Adrenal gland (tissue), 12 donors: ENCODE data around the gene CFAP90. TPM values are rescaled to one million over a fixed set of nuclear protein-coding genes. Genes with fewer than 3 reads are reported as not detected.

ENCODE experiments used
- DNase-seq, 7 donors: peaks; one replicate each; pipeline ENCODE4 v3.0.0-alpha.2; 2019 to 2020
- H3K27ac ChIP-seq, 5 donors: fragments of 200-600 bp; sonication (generic) in 4 of 5; 1 replicate in 3 of 5; 2 replicates in 2 of 5; pipeline versions ENCODE4 v1.5.1 to v1.8.0; 2016 to 2020; ENCODE audit warnings: mild to moderate bottlenecking in 1 of 5
- H3K27me3 ChIP-seq: fragments of 200-600 bp; 2 replicates; pipeline ENCODE4 v1.8.0; 2021
- H3K36me3 ChIP-seq, 2 donors: fragments of 200-600 bp; replicated peaks in 1 of 2; 1 replicate in 1 of 2; 2 replicates in 1 of 2; pipeline versions ENCODE4 v1.5.1 to v1.8.0; 2018 to 2022
- H3K4me1 ChIP-seq, 2 donors: fragments of 200-600 bp; replicated peaks in 1 of 2; 1 replicate in 1 of 2; 2 replicates in 1 of 2; pipeline versions ENCODE4 v1.5.1 to v1.8.0; 2018 to 2021
- H3K4me3 ChIP-seq, 4 donors: fragments of 200-600 bp; sonication (generic) in 3 of 4; one replicate each; pipeline ENCODE4 v1.5.1; 2016 to 2018
- H3K9me3 ChIP-seq, 3 donors: fragments of 200-600 bp; sonication (generic) in 1 of 3; replicated peaks in 1 of 3; 1 replicate in 2 of 3; 2 replicates in 1 of 3; pipeline versions ENCODE4 v1.5.1 to v1.8.0; 2016 to 2021
- CTCF ChIP-seq, 6 experiments: fragments of 450-650 bp in 4 of 6; fragments of 200-600 bp in 2 of 6; sonication (generic) in 1 of 6; IDR thresholded peaks; 1 replicate in 5 of 6; 2 replicates in 1 of 6; pipeline versions ENCODE4 v1.5.1 to v1.8.0; 2016 to 2021; ENCODE audit warnings: antibody characterized with exemption in 6 of 6, mild to moderate bottlenecking in 2 of 6, moderate library complexity in 1 of 6
- POLR2A ChIP-seq, 2 donors: fragments of 450-650 bp; IDR thresholded peaks; one replicate each; pipeline ENCODE4 v1.6.1; 2017; ENCODE audit warnings: antibody characterized with exemption in 2 of 2, mild to moderate bottlenecking in 2 of 2, moderate library complexity in 1 of 2
- WGBS, 4 donors: extraction: QIAGEN DNeasy Blood & Tissue Kit in 2 of 4; methylation state at CpG; one replicate each; pipeline versions ENCODE4 v1.1.5 to v1.1.7; 2013 to 2017; 5-methylcytosine and 5-hydroxymethylcytosine counted together
- intact Hi-C, 2 donors: fragments of 100-400 bp; cut with DNase I; formaldehyde crosslinking; loops; one replicate each; pipeline versions ENCODE4 v1.14.1 to v1.15.0; 2022 to 2023
- polyA plus RNA-seq, 3 donors: library from polyadenylated mRNA; stranded (reverse); fragments of 200-250 nt in 2 of 3; fragments of 350-450 nt in 1 of 3; fragmentation: Illumina TruSeq in 1 of 3; extraction: RNeasy Lipid Tissue Mini Kit (QIAGEN cat#74804) in 1 of 3; gene quantifications; one replicate each; pipeline ENCODE4 v1.2.3, GENCODE V29; 2013 to 2014
- total RNA-seq, 9 donors: library from RNA; depleted of rRNA in 4 of 9; stranded (reverse); fragments of >200 nt in 4 of 9; fragments of 120-200 nt in 1 of 9; fragmentation: NEBNext Ultra II Directional in 1 of 9; extraction: Animal tissue kit (Norgen Biotek cat#: 25700) in 1 of 9; gene quantifications; one replicate each; pipeline versions ENCODE4 v1.1.0 to v1.2.4, GENCODE V29; 2013 to 2023
- donor health status: healthy with polysubstance abuse.
- donor health status: Bipolar disorder and iron deficiency.
- donor health status: DM: yes; HTN: yes; CAD: no.
- donor health status: DM: no; HTN: no; CAD: no.
- donor health status: DM: no; HTN: no; CAD: no.
- donor health status: DM: yes; HTN: yes; CAD: no.

The CFAP90 gene
- total and polyA plus RNA-seq, 12 donors = 0.11 to 1.3 (median 0.39) TPM; not detected in 3

GRCh38 chr5:7888901-7889300, 38.0 kb upstream of the CFAP90 start:
- H3K27ac ChIP-seq = no peak overlapping the region
- no peaks in the 10 kb centered on the region for H3K9me3 ChIP-seq
- no peaks in the 10 kb centered on the region for H3K4me1 ChIP-seq
- WGBS, 4 donors = 93 to 97% (median 95%) methylated on average over 9 of the region's 9 CpGs
- peaks cover 0 to 56% of the 10 kb centered on the region in 2 donors for H3K36me3 ChIP-seq
- DNase-seq = no peak
- no peak overlapping the region for H3K4me3 ChIP-seq
- TF ChIP-seq POLR2A (IDR thresholded peaks at IDR 0.05) (no peak), CTCF (IDR thresholded peaks at IDR 0.05) (no peak)
- intact Hi-C loops = no loop called here
- H3K27me3 ChIP-seq = no peaks in the 10 kb centered on the region

- TF ChIP-seq CTCF (IDR thresholded peaks at IDR 0.05) = peak; percentile 45 to 61 (median 52)
- no peak for TF ChIP-seq POLR2A (IDR thresholded peaks at IDR 0.05)
- Histone ChIP-seq H3K27ac (no peak overlapping the region), H3K27me3 (no peaks in the 10 kb centered on the region), H3K36me3 (peaks cover 0 to 58% of the 10 kb centered on the region in 2 donors), H3K9me3 (no peaks in the 10 kb centered on the region), H3K4me3 (no peak overlapping the region), H3K4me1 (no peaks in the 10 kb centered on the region)
- DNase-seq = no peak
- intact Hi-C loops = no loop called here
- WGBS, 4 donors = 64 to 72% (median 70%) methylated on average over 7 of the region's 7 CpGs
These were observed 36.0 kb upstream of the CFAP90 start for GRCh38 chr5:7886849-7887475.

GRCh38 chr5:7884491-7885267, 33.7 kb upstream of the CFAP90 start:
- H3K4me1 ChIP-seq = no peaks in the 10 kb centered on the region
- 79 to 82% (median 81%) methylated on average over 5 of the region's 5 CpGs for WGBS, 4 donors
- H3K27me3 ChIP-seq = no peaks in the 10 kb centered on the region
- H3K9me3 ChIP-seq = no peaks in the 10 kb centered on the region
- TF ChIP-seq POLR2A (IDR thresholded peaks at IDR 0.05) (no peak), CTCF (IDR thresholded peaks at IDR 0.05) (no peak)
- H3K36me3 ChIP-seq = peaks cover 0 to 61% of the 10 kb centered on the region in 2 donors
- no peak overlapping the region for H3K27ac ChIP-seq
- DNase-seq = no peak
- intact Hi-C loops = no loop called here
- H3K4me3 ChIP-seq = no peak overlapping the region

GRCh38 chr5:7882926-7883325, 32.0 kb upstream of the CFAP90 start:
- Histone ChIP-seq H3K4me3 (no peak overlapping the region), H3K9me3 (no peaks in the 10 kb centered on the region), H3K27ac (no peak overlapping the region), H3K36me3 (peaks cover 0 to 58% of the 10 kb centered on the region in 2 donors), H3K27me3 (no peaks in the 10 kb centered on the region), H3K4me1 (peaks cover 4 to 11% of the 10 kb centered on the region in 2 donors)
- intact Hi-C loops = no loop called here
- DNase-seq = no peak
- TF ChIP-seq POLR2A (IDR thresholded peaks at IDR 0.05) = no peak
- no peak for TF ChIP-seq CTCF (IDR thresholded peaks at IDR 0.05)
- WGBS, 4 donors = 88 to 89% (median 88%) methylated on average over 4 of the region's 4 CpGs
